ENCODE measurements around the gene AKR1A1.
A peak's percentile ranks its signal among the peaks of the same experiment; 100 is the strongest.
"Not testable (repeated sequence)": the region's sequence is repeated elsewhere in the genome, so short reads cannot be mapped to it uniquely, and the experiment has no call there.

The AKR1A1 gene

DNA sequence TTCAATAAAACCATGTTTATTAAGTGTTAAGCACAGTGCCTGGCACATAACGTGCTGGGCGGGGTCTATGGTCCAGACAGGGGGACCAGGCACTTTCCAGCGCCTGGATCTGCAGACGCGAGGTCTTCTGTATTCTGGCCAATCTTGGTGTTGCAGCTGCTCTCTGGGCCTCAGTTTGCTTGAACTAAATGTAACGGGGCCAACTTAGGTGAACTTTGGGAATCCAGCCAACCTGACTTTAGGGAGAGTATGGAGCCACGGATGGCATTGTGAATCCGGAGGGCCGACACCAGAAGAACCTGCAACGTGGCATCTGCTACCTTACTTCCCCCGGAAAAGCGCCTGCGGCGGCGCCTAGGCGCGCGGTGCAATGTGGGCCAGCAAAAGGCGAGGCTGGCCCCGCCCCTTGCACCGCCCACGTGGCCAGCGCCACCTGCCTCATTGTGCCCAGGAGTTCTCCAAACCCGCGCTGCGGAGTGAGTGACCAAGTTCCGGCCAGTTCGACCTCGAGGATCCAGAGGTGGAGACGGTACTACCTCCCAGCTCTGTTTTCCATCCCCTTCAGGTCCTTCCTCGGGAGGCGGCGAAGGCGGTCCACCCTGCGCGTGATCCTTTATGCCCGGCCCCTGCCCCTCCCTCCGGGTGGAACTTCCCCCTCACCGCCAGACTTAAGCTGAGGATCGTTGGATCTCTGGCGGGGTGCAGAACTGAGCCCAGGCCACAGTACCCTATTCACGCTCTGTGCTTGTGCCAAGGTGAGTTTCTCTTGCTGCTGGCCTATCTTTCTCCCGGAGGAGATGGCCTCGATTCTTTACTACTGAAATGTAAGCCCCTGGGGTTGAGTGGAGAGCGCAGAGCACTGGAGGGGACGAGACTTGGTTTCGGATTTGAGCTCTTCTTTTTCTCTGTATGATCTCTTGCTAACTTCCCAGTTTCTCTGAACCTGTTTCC is at the start of gene AKR1A1:
Gene AKR1A1 (plus strand): TSS at position 426 of the 951 bp plus-strand sequence. CDS start 10,969 bp downstream, outside the sequence.
- peak; percentile 97 for DNase-seq

GRCh38 chr1:45501505-45501859 is 49.1 kb upstream of the AKR1A1 start:
- no peak for DNase-seq

GRCh38 chr1:45503462-45504360 is 46.9 kb upstream of the AKR1A1 start:
- no peak for DNase-seq

GRCh38 chr1:45507195-45507594 is 43.4 kb upstream of the AKR1A1 start:
- no peak for DNase-seq

DNA sequence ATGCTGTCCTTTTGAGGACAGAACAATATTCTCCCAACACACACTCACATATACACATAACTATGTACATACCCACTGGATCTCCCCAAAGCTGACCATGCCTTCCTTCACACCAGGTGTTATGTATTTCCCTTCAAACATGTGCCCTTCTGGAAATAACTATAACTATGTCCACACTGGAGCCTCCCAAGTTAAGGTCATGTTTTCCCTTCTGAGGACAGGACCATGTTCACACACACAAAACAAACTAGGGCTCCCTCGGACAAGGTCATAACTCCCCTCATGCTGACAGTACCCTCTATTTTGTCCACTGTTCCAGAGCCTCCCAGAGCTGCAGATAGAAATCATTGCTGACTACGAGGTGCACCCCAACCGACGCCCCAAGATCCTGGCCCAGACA is 42.7 kb upstream of the AKR1A1 start:
- no peak for DNase-seq

- peak; percentile 53 for DNase-seq
These were observed 42.1 kb upstream of the AKR1A1 start for GRCh38 chr1:45508295-45509151.

GRCh38 chr1:45510036-45510971 is 40.3 kb upstream of the AKR1A1 start:
- no peak for DNase-seq

DNA sequence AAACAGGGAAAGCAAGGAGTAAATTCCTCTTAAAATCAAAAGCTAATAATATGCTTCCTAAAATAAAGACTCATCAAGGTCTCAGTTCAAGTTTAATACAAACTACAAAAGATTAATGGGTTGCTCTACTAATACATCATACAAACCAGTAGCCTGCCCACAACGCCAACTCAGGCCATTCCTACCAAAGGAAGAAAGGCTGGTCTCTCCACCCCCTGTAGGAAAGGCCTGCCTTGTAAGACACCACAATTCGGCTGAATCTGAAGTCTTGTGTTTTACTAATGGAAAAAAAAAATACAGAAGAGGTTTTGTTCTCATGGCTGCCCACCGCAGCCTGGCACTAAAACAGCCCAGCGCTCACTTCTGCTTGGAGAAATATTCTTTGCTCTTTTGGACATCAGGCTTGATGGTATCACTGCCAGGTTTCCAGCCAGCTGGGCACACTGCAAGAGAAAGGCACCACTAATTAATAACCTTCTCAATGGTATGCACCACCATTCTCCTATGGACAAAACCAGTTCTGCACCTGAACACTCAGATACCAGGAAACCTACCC is 39.6 kb upstream of the AKR1A1 start:
- no peak for DNase-seq

- peak; percentile 99 for DNase-seq
These were observed 38.0 kb upstream of the AKR1A1 start for GRCh38 chr1:45512641-45513054.

GRCh38 chr1:45513532-45514260 is 36.9 kb upstream of the AKR1A1 start:
- peak; percentile 89 for DNase-seq

DNA sequence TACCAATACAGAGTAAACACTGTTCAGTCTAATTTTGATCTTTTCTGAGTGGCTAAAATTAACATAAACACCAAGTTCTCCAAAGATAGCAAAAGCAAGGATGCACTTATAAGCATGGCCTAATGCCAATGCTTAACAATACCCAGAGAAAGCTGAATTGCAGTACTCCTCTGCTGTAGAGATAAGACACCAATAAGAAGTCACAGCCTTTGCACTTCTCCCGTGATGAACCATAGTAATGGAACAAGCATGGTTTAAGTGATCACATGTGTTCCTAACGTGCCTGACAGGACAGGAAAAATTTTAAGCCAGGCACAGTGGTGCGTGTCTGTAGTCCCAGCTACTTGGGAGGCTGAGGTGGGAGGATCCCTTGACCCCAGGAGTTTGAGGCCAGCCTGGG is 34.6 kb upstream of the AKR1A1 start:
- DNase-seq: no peak

DNA sequence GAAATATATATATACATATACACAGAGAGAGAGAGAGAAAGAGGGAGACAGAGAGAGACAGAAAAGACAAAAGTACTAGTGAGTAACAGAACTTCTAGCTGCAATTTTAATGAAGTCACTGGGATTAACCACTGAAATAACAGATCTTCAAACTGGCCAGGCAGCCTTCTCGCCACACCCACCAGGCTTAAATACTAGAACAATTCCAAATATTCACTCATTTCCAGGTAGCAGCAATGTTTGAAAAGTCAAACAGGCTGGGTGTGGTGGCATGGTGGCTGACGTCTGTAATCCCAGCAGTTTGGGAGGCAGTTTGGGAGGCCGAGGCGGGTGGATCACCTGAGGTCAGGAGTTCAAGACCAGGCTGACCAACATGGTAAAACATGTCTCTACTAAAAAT is 34.2 kb upstream of the AKR1A1 start:
- no peak for DNase-seq

DNA sequence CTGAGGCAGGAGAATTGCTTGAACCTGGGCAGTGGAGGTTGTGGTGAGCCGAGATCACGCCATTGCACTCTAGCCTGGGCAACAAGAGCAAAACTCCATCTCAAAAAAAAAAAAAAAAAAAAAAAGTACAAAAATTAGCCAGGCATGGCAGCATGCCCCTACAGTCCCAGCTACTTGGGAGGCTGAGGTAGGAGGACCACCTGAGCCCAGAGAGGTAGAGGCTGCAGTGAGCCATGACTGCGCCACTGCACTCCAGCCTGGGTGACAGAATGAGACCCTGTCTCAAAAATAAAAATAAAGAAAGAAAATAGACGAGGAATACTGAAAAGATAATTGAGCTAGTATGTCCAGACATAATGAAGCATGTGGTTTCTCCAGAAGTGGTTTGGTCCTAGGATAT is 32.3 kb upstream of the AKR1A1 start:
- not testable (repeated sequence) for DNase-seq

- peak; percentile 83 for DNase-seq
These were observed 31.7 kb upstream of the AKR1A1 start for GRCh38 chr1:45518910-45519309.

DNA sequence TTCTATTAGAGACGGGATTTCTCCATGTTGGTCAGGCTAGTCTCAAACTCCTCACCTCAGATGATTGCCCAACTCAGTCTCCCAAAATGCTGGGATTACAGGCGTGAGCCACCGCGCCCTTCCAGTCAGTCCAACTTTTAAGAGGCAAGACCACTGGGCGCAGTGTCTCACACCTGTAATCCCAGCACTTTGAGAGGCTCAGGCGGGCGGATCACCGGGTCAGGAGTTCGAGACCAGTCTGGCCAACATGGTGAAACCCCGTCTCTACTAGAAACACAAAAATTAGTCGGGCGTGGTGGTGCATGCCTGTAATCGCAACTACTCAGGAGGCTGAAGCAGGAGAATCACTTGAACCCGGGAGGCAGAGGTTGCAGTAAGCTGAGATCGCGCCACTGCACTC is 30.9 kb upstream of the AKR1A1 start:
- not testable (repeated sequence) for DNase-seq

GRCh38 chr1:45521413-45522323 is 29.0 kb upstream of the AKR1A1 start, which contains the start of gene PRDX1:
TSS of gene PRDX1 (minus strand) at chr1:45521884. CDS start at chr1:45519043, 2,841 bp downstream.
- DNase-seq: peak; percentile 98

GRCh38 chr1:45522324-45523104 is 28.1 kb upstream of the AKR1A1 start:
- DNase-seq: no peak

GRCh38 chr1:45523516-45523915 is 27.1 kb upstream of the AKR1A1 start:
- DNase-seq: not testable (repeated sequence)

Measured in NCI-H82 (cell line).